SK-N-SH (cell line): Measurements from ENCODE around the gene MOK. TPM values are rescaled to one million over a fixed set of nuclear protein-coding genes. Genes with fewer than 3 reads are reported as not detected.

Experiments used
- CTCF ChIA-PET: fragments of 300-600, 350-600 bp; formaldehyde crosslinking; extraction: SDS; loops from one replicate; lab custom pipeline; 2021; lab: Yijun Ruan, JAX
- POLR2A ChIA-PET: fragments of 350-600 bp; sonication (Branson Sonifier 250); formaldehyde crosslinking; extraction: SDS; loops from one replicate; lab custom pipeline; 2020; ENCODE audit warnings: antibody characterized with exemption, inconsistent platforms; lab: Yijun Ruan, JAX
- DNase-seq: peaks from one replicate; pipeline ENCODE4 v3.0.0; 2012
- H2AFZ ChIP-seq: fragments of 200-600 bp; sonication (generic); 2 replicates; pipeline ENCODE4 v1.8.1; 2016; ENCODE audit warnings: antibody characterized with exemption, mild to moderate bottlenecking, low read depth
- H3F3A ChIP-seq: fragments of 200-600 bp; sonication (generic); replicated peaks from 2 replicates; pipeline ENCODE3; 2016; ENCODE audit warnings: antibody characterized with exemption, mild to moderate bottlenecking; ENCODE audit not compliant: insufficient read depth
- H3K27ac ChIP-seq, 2 experiments: fragments of 200-500 bp in 1 of 2; fragments of 200-600 bp in 1 of 2; sonication (Bioruptor generic) in 1 of 2; sonication (generic), shearing (Covaris generic) in 1 of 2; 2 replicates each; pipeline versions ENCODE4 v1.5.1 to v1.6.1; 2014 to 2016; ENCODE audit warnings: low read depth in 2 of 2, inconsistent platforms in 1 of 2, low read length in 1 of 2, mild to moderate bottlenecking in 1 of 2, mixed read lengths in 1 of 2
- H3K27me3 ChIP-seq: fragments of 200-600 bp; sonication (generic), shearing (Covaris generic); 2 replicates; pipeline ENCODE4 v1.6.1; 2016; ENCODE audit warnings: mixed run types; ENCODE audit not compliant: insufficient read depth
- H3K36me3 ChIP-seq, 2 experiments: fragments of 200-500 bp in 1 of 2; fragments of 200-600 bp in 1 of 2; sonication (Bioruptor generic) in 1 of 2; sonication (generic) in 1 of 2; replicated peaks in 1 of 2; 2 replicates each; pipeline versions ENCODE3 to v1.5.1; 2014 to 2016; ENCODE audit warnings: low read length in 1 of 2, mild to moderate bottlenecking in 1 of 2; ENCODE audit not compliant: insufficient read depth in 2 of 2, control insufficient read depth in 1 of 2
- H3K4me1 ChIP-seq, 2 experiments: fragments of 200-500 bp in 1 of 2; fragments of 200-600 bp in 1 of 2; sonication (Bioruptor generic) in 1 of 2; sonication (generic), shearing (Covaris generic) in 1 of 2; 2 replicates each; pipeline versions ENCODE4 v1.5.1 to v1.6.1; 2014 to 2016; ENCODE audit warnings: low read depth in 1 of 2, low read length in 1 of 2, mixed run types in 1 of 2; ENCODE audit not compliant: insufficient read depth in 2 of 2, control insufficient read depth in 1 of 2
- H3K4me2 ChIP-seq: fragments of 200-600 bp; sonication (generic), shearing (Covaris generic); 2 replicates; pipeline ENCODE4 v1.6.1; 2017; ENCODE audit warnings: mixed run types
- H3K4me3 ChIP-seq, 2 experiments: fragments of 200-500 bp in 1 of 2; fragments of 200-600 bp in 1 of 2; sonication (Bioruptor generic) in 1 of 2; sonication (generic), shearing (Covaris generic) in 1 of 2; 2 replicates each; pipeline versions ENCODE4 v1.5.1 to v1.8.1; 2014 to 2016; ENCODE audit warnings: low read depth in 2 of 2, inconsistent platforms in 1 of 2, low read length in 1 of 2, mild to moderate bottlenecking in 1 of 2, mixed read lengths in 1 of 2, moderate library complexity in 1 of 2
- H3K79me2 ChIP-seq: fragments of 200-600 bp; sonication (generic); 2 replicates; pipeline ENCODE4 v1.8.1; 2017; ENCODE audit warnings: mild to moderate bottlenecking; ENCODE audit not compliant: insufficient read depth
- H3K9ac ChIP-seq: fragments of 200-600 bp; sonication (generic); 2 replicates; pipeline ENCODE4 v1.6.1; 2017; ENCODE audit warnings: mixed run types
- H3K9me2 ChIP-seq: fragments of 200-600 bp; sonication (generic); 2 replicates; pipeline ENCODE4 v1.6.1; 2017; ENCODE audit warnings: mixed run types
- H3K9me3 ChIP-seq: fragments of 200-600 bp; sonication (generic); 2 replicates; pipeline ENCODE4 v1.6.1; 2017; ENCODE audit warnings: mixed run types, mild to moderate bottlenecking, moderate library complexity
- H4K20me1 ChIP-seq: fragments of 200-600 bp; sonication (generic); 2 replicates; pipeline ENCODE4 v1.6.1; 2017; ENCODE audit warnings: mild to moderate bottlenecking, mixed run types; ENCODE audit not compliant: insufficient read depth
- CTCF ChIP-seq: fragments of 200-600 bp; sonication (generic); IDR thresholded peaks from 2 replicates; pipeline ENCODE4 v1.6.1; 2017; ENCODE audit warnings: antibody characterized with exemption, mild to moderate bottlenecking, moderate library complexity
- EZH2phosphoT487 ChIP-seq: fragments of 200-600 bp; sonication (generic); IDR thresholded peaks from 2 replicates; pipeline ENCODE4 v1.6.1; 2017; ENCODE audit warnings: low read depth, mixed run types, mild to moderate bottlenecking, antibody characterized with exemption, moderate library complexity, borderline replicate concordance
- FOXM1 ChIP-seq: IDR thresholded peaks from 2 replicates; pipeline ENCODE4 v1.4.0; 2012; ENCODE audit warnings: low read depth, mild to moderate bottlenecking
- JUND ChIP-seq: IDR thresholded peaks from 2 replicates; pipeline ENCODE4 v1.4.0; 2012
- MAX ChIP-seq: IDR thresholded peaks from 2 replicates; pipeline ENCODE4 v1.4.0; 2012; ENCODE audit warnings: low read depth
- MXI1 ChIP-seq: IDR thresholded peaks from 2 replicates; pipeline ENCODE4 v1.6.1; 2012; ENCODE audit warnings: mild to moderate bottlenecking, low read depth, low read length, improper control_type of control experiment
- NRF1 ChIP-seq: IDR thresholded peaks from 2 replicates; pipeline ENCODE4 v1.6.1; 2012; ENCODE audit warnings: low read depth, mild to moderate bottlenecking, low read length
- POLR2AphosphoS5 ChIP-seq: IDR thresholded peaks from 2 replicates; pipeline ENCODE4 v1.6.1; 2012; ENCODE audit warnings: low read depth, low read length
- REST ChIP-seq: IDR thresholded peaks from 2 replicates; pipeline ENCODE4 v1.6.1; 2012; ENCODE audit warnings: mild to moderate bottlenecking, low read depth, low read length, moderate library complexity
- RFX5 ChIP-seq: IDR thresholded peaks from 2 replicates; pipeline ENCODE4 v1.6.1; 2012; ENCODE audit warnings: mild to moderate bottlenecking, improper control_type of control experiment, low read length
- SMC3 ChIP-seq: IDR thresholded peaks from 2 replicates; pipeline ENCODE4 v1.6.1; 2012; ENCODE audit warnings: low read depth, low read length, improper control_type of control experiment
- TEAD4 ChIP-seq: IDR thresholded peaks from 2 replicates; pipeline ENCODE4 v1.4.0; 2012; ENCODE audit warnings: mild to moderate bottlenecking, borderline replicate concordance; ENCODE audit not compliant: insufficient read depth
- USF1 ChIP-seq: IDR thresholded peaks from 2 replicates; pipeline ENCODE4 v1.4.0; 2012; ENCODE audit warnings: low read depth, borderline replicate concordance
- ZBTB33 ChIP-seq: IDR thresholded peaks from 2 replicates; pipeline ENCODE4 v1.4.0; 2012; ENCODE audit warnings: low read depth, borderline replicate concordance
- WGBS: methylation state at CpG from one replicate; pipeline ENCODE4 v1.1.6; 2017; ENCODE audit warnings: low lambda C conversion rate; 5-methylcytosine and 5-hydroxymethylcytosine counted together
- polyA plus RNA-seq, 3 experiments: library from polyadenylated mRNA; depleted of rRNA; stranded (reverse); fragments of >200 nt; gene quantifications; 2 replicates each; pipeline ENCODE4 v1.2.3, GENCODE V29; 2012

Gene MOK
- polyA plus RNA-seq, 1 of the 3 experiments (the other 2 are of a cell fraction) = 13.3 TPM

GRCh38 chr14:102338724-102339123 lies 33.8 kb upstream of the MOK start:
- no peak overlapping the region for H3K4me3 ChIP-seq
- H3K9me2 ChIP-seq = no peaks in the 10 kb centered on the region
- POLR2A ChIA-PET = no interaction called here
- no peaks in the 10 kb centered on the region for H3K27me3 ChIP-seq
- no peaks in the 10 kb centered on the region for H3K79me2 ChIP-seq
- no peaks in the 10 kb centered on the region for H3F3A ChIP-seq
- DNase-seq = no peak
- TF ChIP-seq REST (no peak), EZH2phosphoT487 (no peak), MAX (no peak), JUND (no peak), USF1 (no peak), TEAD4 (no peak), CTCF (no peak), FOXM1 (no peak), SMC3 (no peak), NRF1 (no peak), MXI1 (no peak), ZBTB33 (no peak), RFX5 (no peak), POLR2AphosphoS5 (no peak)
- TF ChIP-seq, all 33 proteins: peak for 0
- no peaks in the 10 kb centered on the region for H3K4me1 ChIP-seq
- H3K9me3 ChIP-seq = no peaks in the 10 kb centered on the region
- peaks cover 16 to 17% of the 10 kb centered on the region in 2 experiments for H3K36me3 ChIP-seq
- 95% methylated on average over 9 of the region's 9 CpGs for WGBS
- H3K27ac ChIP-seq = no peak overlapping the region
- no peak overlapping the region for H3K9ac ChIP-seq
- H2AFZ ChIP-seq = no peak overlapping the region
- CTCF ChIA-PET = no interaction called here
- no peaks in the 10 kb centered on the region for H4K20me1 ChIP-seq
- no peak overlapping the region for H3K4me2 ChIP-seq
